Spinal cord (tissue), 10 donors: ENCODE results near the gene PATJ. TPM values are rescaled to one million over a fixed set of nuclear protein-coding genes. Genes with fewer than 3 reads are reported as not detected.

Source experiments
- DNase-seq, 6 donors: peaks; one replicate each; pipeline versions ENCODE4 v3.0.0 to v3.0.0-alpha.2; 2013 to 2015; ENCODE audit warnings: low spot score in 6 of 6, low read depth in 4 of 6
- H3K27ac ChIP-seq: one replicate; pipeline ENCODE4 v1.5.1; 2013; ENCODE audit warnings: low read depth, low read length, control low read depth
- H3K27me3 ChIP-seq: one replicate; pipeline ENCODE4 v1.6.1; 2013; ENCODE audit warnings: low read length; ENCODE audit not compliant: control insufficient read depth, insufficient read depth
- H3K36me3 ChIP-seq: one replicate; pipeline ENCODE4 v1.6.1; 2013; ENCODE audit warnings: low read length; ENCODE audit not compliant: control insufficient read depth, insufficient read depth
- H3K4me1 ChIP-seq: one replicate; pipeline ENCODE4 v1.6.1; 2013; ENCODE audit warnings: low read length; ENCODE audit not compliant: control insufficient read depth, insufficient read depth
- H3K4me3 ChIP-seq: one replicate; pipeline ENCODE4 v1.5.1; 2013; ENCODE audit warnings: low read depth, low read length, control low read depth
- H3K9me3 ChIP-seq: one replicate; pipeline ENCODE4 v1.6.1; 2013; ENCODE audit warnings: low read length; ENCODE audit not compliant: control insufficient read depth, insufficient read depth
- WGBS: methylation state at CpG from one replicate; pipeline ENCODE4 v1.1.5; 2013; ENCODE audit warnings: missing lambda C conversion rate; ENCODE audit not compliant: insufficient coverage; 5-methylcytosine and 5-hydroxymethylcytosine counted together
- polyA plus RNA-seq, 2 donors: library from polyadenylated mRNA; unstranded; fragments of 120-200 nt; gene quantifications; one replicate each; pipeline ENCODE4 v1.2.1, GENCODE V29; 2013; ENCODE audit not compliant: insufficient read length in 2 of 2
- total RNA-seq, 2 donors: library from RNA; depleted of rRNA in 1 of 2; stranded (reverse); fragments of 120-200 nt in 1 of 2; fragments of >200 nt in 1 of 2; gene quantifications; one replicate each; pipeline versions ENCODE4 v1.2.3 to v1.2.4, GENCODE V29; 2013 to 2014
- donor health status: healthy.

PATJ gene
- total and polyA plus RNA-seq, 4 donors: 18.8 to 58.2 (median 37.8) TPM

DNA sequence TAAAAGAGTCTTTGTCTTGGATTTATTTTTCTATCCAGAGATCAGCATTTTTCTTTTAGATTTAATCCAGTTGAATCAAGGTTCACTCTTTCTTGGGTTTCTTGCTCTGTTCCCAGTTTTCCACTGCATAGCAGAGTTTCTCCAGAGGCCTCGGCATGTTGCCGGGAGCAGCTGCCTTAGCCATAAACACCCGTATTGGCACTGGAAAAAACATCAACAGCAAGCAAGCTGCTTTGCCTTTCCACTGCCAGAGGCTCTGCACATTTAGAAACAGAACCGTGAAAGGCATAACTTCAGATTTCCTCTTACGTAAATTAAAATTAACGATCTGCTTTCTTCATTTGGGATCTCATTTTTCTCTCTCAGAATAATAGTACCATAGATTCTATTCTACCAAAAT lies 270.6 kb downstream of the PATJ start:
- H3K9me3 ChIP-seq: no peaks in the 10 kb centered on the region
- peak; percentile 26 to 88 (median 45) for DNase-seq
- peaks cover 3% of the 10 kb centered on the region for H3K4me1 ChIP-seq
- H3K27ac ChIP-seq: peak overlapping the region; percentile 64
- H3K36me3 ChIP-seq: no peaks in the 10 kb centered on the region
- no peaks in the 10 kb centered on the region for H3K27me3 ChIP-seq
- WGBS: 32% methylated on average over 6 of the region's 6 CpGs
- no peak overlapping the region for H3K4me3 ChIP-seq

DNA sequence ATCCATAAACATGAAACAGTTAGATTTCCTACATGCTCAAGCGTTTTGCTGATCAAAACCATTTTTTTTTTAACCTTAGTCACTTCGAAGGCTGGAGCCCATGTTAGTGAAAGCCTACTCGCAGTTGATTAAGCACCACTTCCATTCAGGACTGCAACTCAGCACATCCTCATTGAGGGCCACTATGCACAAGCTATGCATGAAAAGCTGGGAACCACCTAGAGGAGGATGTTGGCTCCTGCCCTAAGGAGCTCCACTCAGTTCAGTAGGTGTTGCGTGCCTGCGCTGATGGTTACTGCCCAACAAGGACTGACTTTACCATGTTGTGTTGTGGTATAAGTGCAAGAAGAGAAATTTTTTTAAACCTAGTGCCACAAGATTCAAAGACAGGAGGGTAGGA lies 271.0 kb downstream of the PATJ start:
- peak overlapping the region; percentile 64 for H3K27ac ChIP-seq
- no peaks in the 10 kb centered on the region for H3K36me3 ChIP-seq
- H3K9me3 ChIP-seq: no peaks in the 10 kb centered on the region
- peaks cover 3% of the 10 kb centered on the region for H3K4me1 ChIP-seq
- H3K4me3 ChIP-seq: no peak overlapping the region
- WGBS: 58% methylated on average over 5 of the region's 5 CpGs
- H3K27me3 ChIP-seq: no peaks in the 10 kb centered on the region
- no peak for DNase-seq

DNA sequence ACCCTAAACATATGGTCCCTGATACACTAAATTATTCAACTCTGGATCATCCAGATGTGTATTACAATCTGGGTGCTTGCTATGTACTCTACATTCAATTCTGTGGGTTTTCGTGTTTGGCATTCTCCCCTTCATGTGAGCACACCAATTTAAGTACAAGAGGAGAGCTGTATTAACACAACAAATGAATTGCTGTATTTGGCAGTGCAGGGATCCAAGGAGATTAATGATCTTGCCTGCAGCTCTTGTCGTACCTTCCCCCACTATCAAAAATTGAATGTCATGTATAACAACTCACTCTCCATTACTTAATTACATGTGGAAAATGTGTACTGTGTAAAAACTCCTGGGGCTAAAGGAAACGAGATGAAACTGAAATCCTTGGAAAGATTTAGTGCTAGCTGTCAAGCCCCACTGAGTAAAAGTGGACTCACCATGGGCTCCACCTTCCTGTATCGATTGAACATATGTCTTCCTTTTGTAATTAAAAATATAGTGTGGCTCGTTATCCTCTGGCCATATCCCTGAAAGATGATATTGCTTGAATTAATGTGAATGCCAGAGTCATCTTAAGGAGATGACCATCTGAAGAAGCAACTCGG lies 280.2 kb downstream of the PATJ start:
- Histone ChIP-seq H3K36me3 (no peaks in the 10 kb centered on the region), H3K4me1 (peaks cover 4% of the 10 kb centered on the region), H3K4me3 (no peak overlapping the region), H3K9me3 (no peaks in the 10 kb centered on the region), H3K27ac (no peak overlapping the region), H3K27me3 (no peaks in the 10 kb centered on the region)
- peak in 2 of 6 donors; percentile 24 to 73 for DNase-seq
- WGBS: 67% methylated on average over 2 of the region's 6 CpGs

DNA sequence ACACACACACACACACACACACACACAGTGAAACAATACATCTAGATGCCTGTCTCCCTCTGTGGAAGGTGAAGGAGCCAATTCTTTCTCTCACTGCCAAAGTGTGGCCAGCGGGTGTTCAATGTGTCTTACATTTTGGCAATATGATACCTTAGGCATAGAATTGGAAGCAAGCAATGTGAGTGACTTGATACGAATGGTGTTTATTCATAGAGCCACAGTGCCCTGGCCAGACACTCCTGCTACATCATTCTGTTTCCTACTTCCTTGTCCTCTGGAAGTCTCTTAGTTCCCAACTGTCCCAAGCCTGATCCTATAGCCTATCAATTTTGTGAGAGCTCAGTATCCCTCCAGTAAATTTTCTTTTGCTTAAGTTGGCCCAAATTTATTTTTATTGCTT lies 282.4 kb downstream of the PATJ start:
- Histone ChIP-seq H3K4me1 (peaks cover 4% of the 10 kb centered on the region), H3K27ac (no peak overlapping the region), H3K27me3 (no peaks in the 10 kb centered on the region), H3K9me3 (no peaks in the 10 kb centered on the region), H3K4me3 (no peak overlapping the region), H3K36me3 (no peaks in the 10 kb centered on the region)
- WGBS: no CpG with 5 or more reads among the region's 2 CpGs
- DNase-seq: no peak

DNA sequence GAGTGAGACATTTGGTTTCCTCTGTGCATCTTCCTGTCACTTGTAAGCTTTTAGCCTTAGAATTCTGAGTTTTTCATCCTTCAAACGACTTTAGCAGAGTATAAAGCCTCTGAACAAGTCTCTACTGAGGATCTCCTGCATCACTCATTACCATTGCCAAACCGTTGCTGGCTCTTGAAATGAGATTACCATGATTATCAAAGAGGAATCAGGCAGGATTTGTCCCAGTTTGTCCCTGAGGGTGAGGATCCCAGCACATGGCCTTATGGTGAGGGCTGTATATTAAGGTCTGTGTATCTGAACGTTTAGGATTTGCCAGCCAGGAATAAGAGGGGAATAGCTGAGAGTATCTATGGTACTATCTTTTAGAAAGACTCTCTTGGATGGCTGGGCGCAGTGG lies 282.9 kb downstream of the PATJ start:
- no peak overlapping the region for H3K4me3 ChIP-seq
- no peak overlapping the region for H3K27ac ChIP-seq
- 66% methylated on average over 3 of the region's 4 CpGs for WGBS

DNA sequence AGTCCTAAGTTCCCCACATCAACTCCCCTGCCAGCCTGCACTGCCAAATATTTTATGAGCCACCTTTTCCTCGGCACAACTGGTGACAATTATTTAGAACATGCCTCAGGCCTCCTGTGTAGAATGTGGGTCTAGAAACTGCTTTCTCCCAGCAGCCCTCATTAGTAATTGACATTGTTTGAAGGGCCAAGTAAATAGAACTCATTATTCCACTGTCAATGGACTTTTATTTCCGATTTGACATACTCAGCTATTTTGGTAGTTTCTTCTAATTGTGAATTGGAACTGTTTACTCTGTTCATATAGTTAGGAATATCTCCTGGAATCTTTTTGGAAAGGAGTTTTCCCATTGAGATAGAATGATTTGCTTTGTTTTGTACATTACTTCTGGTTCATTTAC lies 283.6 kb downstream of the PATJ start:
- no peaks in the 10 kb centered on the region for H3K9me3 ChIP-seq
- peak in 1 of 6 donors; percentile 10 for DNase-seq
- H3K36me3 ChIP-seq: no peaks in the 10 kb centered on the region
- H3K27me3 ChIP-seq: no peaks in the 10 kb centered on the region
- whole genome bisulfite sequencing: no CpG with 5 or more reads among the region's 2 CpGs
- peaks cover 4% of the 10 kb centered on the region for H3K4me1 ChIP-seq
- H3K4me3 ChIP-seq: no peak overlapping the region
- no peak overlapping the region for H3K27ac ChIP-seq

More for the DNA sequence above, 282.9 kb downstream of the PATJ start:
- H3K9me3 ChIP-seq: no peaks in the 10 kb centered on the region
- DNase-seq: no peak
- peaks cover 4% of the 10 kb centered on the region for H3K4me1 ChIP-seq
- H3K27me3 ChIP-seq: no peaks in the 10 kb centered on the region
- H3K36me3 ChIP-seq: no peaks in the 10 kb centered on the region

DNA sequence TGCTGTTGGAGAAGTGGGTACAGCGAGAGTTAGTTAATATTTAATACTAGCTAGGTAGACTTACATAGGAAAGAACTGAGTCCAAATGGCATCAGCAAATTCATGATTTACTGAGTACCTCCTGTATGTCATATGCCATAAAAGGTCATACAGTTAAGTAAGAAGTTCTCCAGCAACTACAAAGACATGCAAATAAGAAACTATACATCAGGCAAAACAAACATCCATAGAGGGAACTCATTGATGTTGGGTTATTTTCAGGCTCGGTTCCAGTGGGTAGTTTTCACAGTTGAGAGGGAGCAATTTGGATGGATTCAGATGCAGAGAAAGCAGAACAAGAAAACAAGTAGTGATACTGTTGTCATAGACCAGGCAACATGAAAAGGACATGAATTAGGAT lies 287.4 kb downstream of the PATJ start:
- H3K9me3 ChIP-seq: no peaks in the 10 kb centered on the region
- H3K4me3 ChIP-seq: no peak overlapping the region
- DNase-seq: no peak
- H3K27me3 ChIP-seq: no peaks in the 10 kb centered on the region
- no peak overlapping the region for H3K27ac ChIP-seq
- 50% methylated on average over 1 of the region's 2 CpGs for WGBS
- peaks cover 4% of the 10 kb centered on the region for H3K4me1 ChIP-seq
- no peaks in the 10 kb centered on the region for H3K36me3 ChIP-seq

DNA sequence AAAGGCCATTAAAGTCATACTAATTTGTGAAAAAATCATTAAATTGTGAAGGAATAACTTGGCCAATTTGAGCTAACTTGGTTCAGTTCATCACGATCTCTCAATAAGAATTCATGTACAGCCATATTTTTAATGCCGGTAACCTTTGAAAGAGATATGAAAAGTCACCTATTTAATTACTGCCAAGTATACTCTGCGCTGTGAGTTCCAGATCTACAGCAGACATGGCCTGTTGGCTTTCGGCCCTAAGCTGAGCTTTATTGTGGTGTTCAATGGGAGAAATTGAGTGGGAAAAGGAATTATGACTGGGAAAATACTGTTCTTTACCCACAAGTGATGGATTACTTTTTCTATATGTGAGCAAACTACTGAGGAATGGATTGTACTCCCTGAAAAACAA lies 292.5 kb downstream of the PATJ start:
- H3K4me1 ChIP-seq: no peaks in the 10 kb centered on the region
- no peak overlapping the region for H3K27ac ChIP-seq
- H3K36me3 ChIP-seq: no peaks in the 10 kb centered on the region
- H3K4me3 ChIP-seq: no peak overlapping the region
- H3K9me3 ChIP-seq: no peaks in the 10 kb centered on the region
- peak in 1 of 6 donors; percentile 6 for DNase-seq
- H3K27me3 ChIP-seq: no peaks in the 10 kb centered on the region
- WGBS: no CpG with 5 or more reads among the region's 4 CpGs

DNA sequence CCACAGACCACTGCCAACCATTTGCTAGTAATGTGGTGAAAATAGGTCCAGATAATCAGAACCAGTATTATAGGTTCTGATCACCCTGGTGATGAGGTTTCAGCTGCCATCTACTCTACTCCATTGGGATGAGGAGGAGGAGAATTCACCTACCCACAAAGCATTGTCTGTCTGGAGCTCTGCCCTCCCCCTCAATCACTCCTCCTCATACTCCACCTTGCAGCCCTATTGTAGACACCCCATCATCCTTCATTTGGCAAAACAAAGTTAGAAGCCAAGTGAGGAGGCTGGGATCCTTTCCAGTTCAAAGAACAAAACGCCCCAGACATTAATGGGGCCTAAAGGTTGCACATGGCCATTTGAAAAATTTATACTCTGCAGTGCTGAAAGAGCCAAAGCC lies 295.0 kb downstream of the PATJ start:
- Histone ChIP-seq H3K9me3 (no peaks in the 10 kb centered on the region), H3K4me3 (no peak overlapping the region), H3K27me3 (no peaks in the 10 kb centered on the region), H3K4me1 (no peaks in the 10 kb centered on the region), H3K36me3 (no peaks in the 10 kb centered on the region), H3K27ac (no peak overlapping the region)
- DNase-seq: peak in 1 of 6 donors; percentile 15
- WGBS: no CpG with 5 or more reads among the region's 1 CpG

DNA sequence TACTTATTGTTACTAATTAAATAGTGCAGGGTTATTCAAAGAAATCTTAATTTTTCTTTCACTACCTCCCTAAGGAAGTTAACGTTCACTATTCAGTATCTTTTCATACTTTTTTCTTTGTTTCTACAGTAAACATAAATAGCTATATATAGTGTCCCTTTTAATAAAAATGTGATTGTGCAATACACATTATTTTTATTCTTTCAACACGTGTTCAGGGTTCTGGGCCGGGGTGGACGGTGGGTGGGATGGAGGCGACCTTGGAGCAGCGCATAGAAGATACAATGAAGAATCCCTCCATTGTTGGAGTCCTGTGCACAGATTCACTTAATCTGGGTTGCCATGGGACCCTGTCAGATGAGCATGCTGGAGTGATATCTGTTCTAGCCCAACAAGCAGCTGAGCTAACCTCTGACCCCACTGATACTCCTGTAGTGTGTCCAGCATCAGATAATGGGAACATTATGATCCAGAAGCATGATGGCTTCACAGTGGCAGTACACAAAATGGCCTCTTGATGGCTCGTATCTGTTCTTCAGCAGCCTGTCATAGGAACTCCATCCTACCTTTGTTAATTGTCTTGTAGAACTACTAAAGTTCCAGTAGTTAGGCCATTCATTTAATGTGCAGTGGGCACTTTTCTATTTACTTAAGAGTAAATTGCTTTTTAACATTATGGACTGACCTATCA lies 296.5 kb downstream of the PATJ start:
- Histone ChIP-seq H3K27me3 (no peaks in the 10 kb centered on the region), H3K4me1 (no peaks in the 10 kb centered on the region), H3K36me3 (no peaks in the 10 kb centered on the region), H3K27ac (no peak overlapping the region), H3K4me3 (no peak overlapping the region), H3K9me3 (no peaks in the 10 kb centered on the region)
- 84% methylated on average over 5 of the region's 7 CpGs for WGBS
- no peak for DNase-seq
